ENCODE results near the gene PTPMT1.
"Not testable (repeated sequence)": the region's sequence is repeated elsewhere in the genome, so short reads cannot be mapped to it uniquely, and the experiment has no call there.

PTPMT1 gene

DNA sequence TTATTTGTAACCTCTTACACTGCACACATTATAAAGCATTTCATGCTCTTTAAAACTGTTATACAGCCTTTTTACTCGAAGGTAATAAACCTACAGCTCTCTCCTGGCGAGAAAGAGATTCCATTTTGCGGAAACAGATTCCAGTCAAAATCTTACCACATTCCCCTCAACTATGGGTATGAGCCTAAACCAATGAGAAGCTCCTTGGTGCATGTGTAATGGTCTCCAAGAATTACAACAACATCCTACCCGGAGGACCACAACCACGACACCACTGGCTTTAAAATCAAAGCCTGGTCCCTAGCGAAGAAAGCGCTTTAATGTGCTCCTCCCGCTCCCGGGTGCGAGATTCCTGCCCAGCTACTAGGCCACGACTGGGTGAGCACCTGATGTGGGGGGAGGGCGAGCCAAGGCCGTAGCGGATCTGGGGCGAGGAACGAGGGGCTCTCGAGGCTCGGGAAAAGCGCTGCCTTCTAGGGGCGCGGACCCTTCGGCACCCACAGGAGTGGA lies 13.3 kb upstream of the PTPMT1 start:
- TF ChIP-seq, protein P1, sequence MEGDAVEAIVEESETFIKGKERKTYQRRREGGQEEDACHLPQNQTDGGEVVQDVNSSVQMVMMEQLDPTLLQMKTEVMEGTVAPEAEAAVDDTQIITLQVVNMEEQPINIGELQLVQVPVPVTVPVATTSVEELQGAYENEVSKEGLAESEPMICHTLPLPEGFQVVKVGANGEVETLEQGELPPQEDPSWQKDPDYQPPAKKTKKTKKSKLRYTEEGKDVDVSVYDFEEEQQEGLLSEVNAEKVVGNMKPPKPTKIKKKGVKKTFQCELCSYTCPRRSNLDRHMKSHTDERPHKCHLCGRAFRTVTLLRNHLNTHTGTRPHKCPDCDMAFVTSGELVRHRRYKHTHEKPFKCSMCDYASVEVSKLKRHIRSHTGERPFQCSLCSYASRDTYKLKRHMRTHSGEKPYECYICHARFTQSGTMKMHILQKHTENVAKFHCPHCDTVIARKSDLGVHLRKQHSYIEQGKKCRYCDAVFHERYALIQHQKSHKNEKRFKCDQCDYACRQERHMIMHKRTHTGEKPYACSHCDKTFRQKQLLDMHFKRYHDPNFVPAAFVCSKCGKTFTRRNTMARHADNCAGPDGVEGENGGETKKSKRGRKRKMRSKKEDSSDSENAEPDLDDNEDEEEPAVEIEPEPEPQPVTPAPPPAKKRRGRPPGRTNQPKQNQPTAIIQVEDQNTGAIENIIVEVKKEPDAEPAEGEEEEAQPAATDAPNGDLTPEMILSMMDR (IDR thresholded peaks at IDR 0.05; ENCODE audit: low read depth, low read length): no peak
- H3K4me3 ChIP-seq (ENCODE audit: low read depth, low read length): peak overlapping the region; percentile 96

DNA sequence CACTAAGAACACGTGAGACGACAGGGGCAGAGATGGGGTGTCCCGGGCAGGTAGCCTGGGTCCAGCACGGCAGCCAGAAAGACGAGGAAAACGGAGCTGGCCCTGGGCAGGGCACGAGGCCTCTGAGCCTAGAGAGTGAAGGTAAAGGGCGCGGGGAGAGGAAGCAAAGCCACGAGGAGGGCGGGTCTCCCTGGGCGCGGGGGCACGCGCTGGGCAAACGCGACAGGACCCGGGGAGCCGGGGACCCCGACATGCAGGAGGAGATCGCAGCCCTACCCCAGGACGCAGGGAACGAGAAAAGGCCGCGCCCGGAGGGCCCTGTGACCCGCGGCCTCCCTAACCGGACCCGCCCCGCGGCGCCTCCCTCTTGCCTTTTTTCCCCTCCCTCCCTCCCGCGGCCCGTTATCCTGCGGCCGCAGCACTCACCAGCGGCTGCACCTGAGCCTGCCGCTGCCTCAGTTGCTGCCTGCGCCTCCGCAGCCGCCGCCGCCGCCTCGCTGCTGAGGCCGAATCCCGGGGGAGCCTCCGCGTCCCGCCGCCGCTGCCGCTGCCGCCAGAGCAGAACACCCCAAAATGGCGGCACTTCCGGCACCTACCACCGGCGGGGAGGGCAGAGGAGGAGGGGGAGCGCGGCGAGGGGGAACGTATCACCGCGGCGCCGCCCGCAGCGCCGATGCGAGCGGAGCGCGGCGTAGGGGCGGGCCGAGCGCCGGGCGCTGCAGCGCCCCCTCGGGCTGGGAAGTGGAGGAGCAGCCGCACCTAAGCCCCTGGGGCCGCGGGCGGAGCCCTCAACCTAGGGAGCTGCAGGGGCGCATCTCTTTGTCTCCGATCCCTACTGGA lies 12.6 kb upstream of the PTPMT1 start, which contains the start of gene CELF1:
Gene CELF1, minus strand, starts transcription at position 567 of the 840 bp plus-strand sequence. CDS start 53,609 bp downstream, outside the sequence.
- peak within 1 kb of the TSS; percentile 96 for H3K4me3 ChIP-seq (ENCODE audit: low read depth, low read length)
- TF ChIP-seq, protein P1 (IDR thresholded peaks at IDR 0.05; ENCODE audit: low read depth, low read length): peak; percentile 60

DNA sequence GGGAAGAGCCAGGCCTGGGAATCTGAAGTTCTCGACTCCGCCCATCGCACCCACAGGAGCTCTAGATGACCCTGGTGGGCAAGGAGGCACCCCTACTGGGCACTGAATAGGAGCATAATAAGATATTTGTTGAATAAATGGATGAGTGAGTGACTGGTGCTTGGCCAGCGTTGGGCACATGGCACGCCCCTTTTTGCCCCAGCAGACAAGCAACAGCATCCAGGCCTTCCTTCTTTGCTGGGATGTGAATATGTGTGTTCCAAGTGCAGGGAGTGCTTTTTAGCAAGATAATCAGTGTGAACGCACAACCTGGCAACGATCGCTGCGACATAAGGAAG lies 12.0 kb upstream of the PTPMT1 start:
- peak overlapping the region; percentile 96 for H3K4me3 ChIP-seq (ENCODE audit: low read depth, low read length)
- TF ChIP-seq, protein P1 (IDR thresholded peaks at IDR 0.05; ENCODE audit: low read depth, low read length): no peak

DNA sequence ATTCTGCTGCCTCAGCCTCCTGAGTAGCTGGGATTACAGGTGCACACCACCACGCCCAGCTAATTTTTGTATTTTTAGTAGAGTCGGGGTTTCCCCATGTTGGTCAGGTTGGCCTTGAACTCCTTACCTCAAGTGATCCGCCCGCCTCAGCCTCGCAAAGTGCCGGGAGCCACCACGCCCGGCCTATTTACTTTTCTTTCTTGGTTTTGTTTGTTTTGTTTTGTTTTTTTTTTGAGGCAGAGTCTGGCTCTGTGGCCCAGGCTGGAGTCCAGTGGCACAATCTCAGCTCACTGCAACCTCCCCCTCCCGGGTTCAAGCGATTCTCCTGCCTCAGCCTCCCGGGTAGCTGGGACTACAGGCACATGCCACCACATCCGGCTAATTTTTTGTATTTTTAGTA lies 8.4 kb upstream of the PTPMT1 start:
- H3K4me3 ChIP-seq (ENCODE audit: low read depth, low read length): not testable (repeated sequence)

DNA sequence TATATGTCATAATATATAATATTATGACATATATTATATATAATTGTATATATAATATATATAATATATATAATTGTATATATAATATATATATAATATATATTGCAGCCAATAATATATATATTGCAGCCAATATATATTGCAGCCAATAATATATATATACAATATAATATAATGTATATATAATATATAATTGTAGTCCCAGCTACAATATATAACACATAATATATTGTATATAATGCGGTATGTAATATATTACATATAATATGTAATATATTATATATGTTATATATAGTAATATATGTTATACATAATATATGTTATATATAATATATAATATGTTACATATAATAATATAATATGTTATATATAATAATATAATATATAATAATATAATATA lies 6.7 kb upstream of the PTPMT1 start:
- H3K4me3 ChIP-seq (ENCODE audit: low read depth, low read length): no peak overlapping the region
- TF ChIP-seq, protein P1 (IDR thresholded peaks at IDR 0.05; ENCODE audit: low read depth, low read length): no peak

DNA sequence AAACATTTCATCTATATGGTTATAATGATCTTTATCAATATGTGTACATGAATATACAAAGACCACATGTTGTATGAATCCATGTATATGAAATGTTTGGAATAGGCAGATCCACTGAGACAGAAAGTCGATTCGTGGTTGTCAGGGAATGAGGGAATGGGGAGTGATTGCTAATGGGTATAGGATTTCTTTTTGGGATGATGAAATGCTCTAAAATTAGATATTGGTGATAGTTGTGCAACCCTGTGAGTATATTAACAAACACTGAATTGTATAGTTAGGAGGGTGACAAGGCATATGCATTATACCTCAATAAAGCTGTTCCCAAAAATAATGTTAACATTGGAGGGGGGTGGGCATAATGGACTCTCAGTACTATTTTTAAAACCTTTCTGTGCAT lies 5.0 kb upstream of the PTPMT1 start:
- TF ChIP-seq, protein P1 (IDR thresholded peaks at IDR 0.05; ENCODE audit: low read depth, low read length): no peak
- no peak overlapping the region for H3K4me3 ChIP-seq (ENCODE audit: low read depth, low read length)

DNA sequence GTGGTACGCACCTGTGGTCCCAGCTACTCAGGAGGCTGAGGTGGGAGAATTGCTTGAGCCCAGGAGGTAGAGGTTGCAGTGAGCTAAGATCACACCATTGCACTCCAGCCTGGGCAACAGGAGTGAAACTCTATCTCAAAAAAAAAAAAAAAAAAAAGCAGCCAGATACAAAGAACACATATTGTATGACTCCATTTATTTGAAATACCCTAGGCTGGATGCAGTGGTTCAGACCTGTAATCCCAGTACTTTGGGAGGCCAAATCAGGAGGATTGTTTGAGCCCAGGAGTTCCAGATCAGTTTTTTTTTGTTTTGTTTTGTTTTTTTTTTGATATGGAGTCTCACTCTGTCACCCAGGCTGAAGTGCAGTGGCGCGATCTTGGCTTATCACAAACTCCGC lies 3.0 kb upstream of the PTPMT1 start:
- not testable (repeated sequence) for H3K4me3 ChIP-seq (ENCODE audit: low read depth, low read length)

DNA sequence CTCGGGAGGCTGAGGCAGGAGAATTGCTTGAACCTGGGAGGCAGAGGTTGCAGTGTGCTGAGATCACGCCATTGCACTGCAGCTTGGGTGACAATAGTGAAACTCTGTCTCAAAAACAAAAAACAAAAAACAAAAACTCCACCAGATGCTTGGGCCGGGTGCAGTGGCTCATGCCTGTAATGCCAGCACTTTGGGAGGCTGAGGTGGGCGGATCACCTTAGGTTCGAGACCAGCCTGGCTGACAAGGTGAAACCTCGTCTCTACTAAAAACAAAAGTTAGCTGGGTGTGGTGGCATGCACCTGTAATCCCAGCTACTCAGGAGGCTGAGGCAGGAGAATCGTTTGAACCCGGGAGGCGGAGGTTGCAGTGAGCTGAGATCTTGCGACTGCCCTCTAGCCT lies 1.0 kb upstream of the PTPMT1 start:
- H3K4me3 ChIP-seq (ENCODE audit: low read depth, low read length): not testable (repeated sequence)

DNA sequence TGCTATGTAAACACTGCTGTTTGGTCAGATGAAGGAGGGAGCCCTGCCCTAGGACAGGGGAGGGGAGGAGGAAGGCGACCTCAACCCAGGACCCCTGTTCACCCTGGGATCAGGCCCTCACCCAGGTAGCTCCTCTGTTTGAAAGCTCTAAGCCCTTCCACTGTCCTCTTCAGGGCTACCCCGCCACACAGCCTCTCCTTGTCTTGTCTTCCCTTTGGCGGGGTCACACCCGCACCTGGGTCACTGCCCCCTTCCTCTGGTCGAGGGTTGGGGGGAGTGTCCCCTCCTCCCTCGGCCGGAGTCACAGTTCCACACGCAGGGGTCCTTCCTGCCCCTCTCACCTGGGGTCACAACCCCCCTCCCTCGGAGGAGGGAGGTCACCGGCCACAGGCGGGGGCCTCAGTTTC lies 463 bp upstream of the PTPMT1 start:
- TF ChIP-seq, protein P1 (IDR thresholded peaks at IDR 0.05; ENCODE audit: low read depth, low read length): no peak
- H3K4me3 ChIP-seq (ENCODE audit: low read depth, low read length): peak overlapping the region; percentile 89
